HCT116 (cell line): Measurements from ENCODE around the gene STAG1. TPM values are rescaled to one million over a fixed set of nuclear protein-coding genes. Genes with fewer than 3 reads are reported as not detected.

ENCODE experiments used
- ATAC-seq: fragments of 200-7000 bp; cut with Tn5 transposase; 2 replicates; pipeline ENCODE4 v1.9.1; 2020; ENCODE audit warnings: mild to moderate bottlenecking, moderate library complexity
- BruUV-seq: library from RNA; stranded (reverse); fragments of 400-500 nt; replicated peaks from 2 replicates; lab custom pipeline; 2021; lab: Mats Ljungman, UMichigan
- CTCF ChIA-PET: fragments of 300-600 bp; sonication (Branson Sonifier 250); formaldehyde crosslinking; loops from one replicate; lab custom pipeline; 2021; ENCODE audit warnings: antibody characterized with exemption; lab: Charles Lee
- POLR2A ChIA-PET: fragments of 300-600, 350-600 bp; sonication (Branson Sonifier 250); formaldehyde crosslinking; loops from one replicate; lab custom pipeline; 2021; ENCODE audit warnings: antibody characterized with exemption; lab: Charles Lee
- RAD21 ChIA-PET, 2 experiments: fragments of 300-600 bp; sonication (Branson Sonifier 250); formaldehyde crosslinking; loops; one replicate each; lab custom pipeline; 2023; ENCODE audit warnings: low total read pairs in 2 of 2; ENCODE audit not compliant: uncharacterized antibody in 2 of 2, unreplicated experiment in 2 of 2, low non-redundant PET in 1 of 2; lab: Charles Lee
- DNase-seq: peaks from one replicate; pipeline ENCODE4 v3.0.0-alpha.2; 2010; ENCODE audit warnings: low read depth, low spot score
- H2AFZ ChIP-seq: fragments of 200-600 bp; shearing (Covaris generic), sonication (generic); 2 replicates; pipeline ENCODE4 v1.6.1; 2017; ENCODE audit warnings: low read depth, mixed run types, mixed read lengths, antibody characterized with exemption, low read length; ENCODE audit not compliant: poor library complexity, severe bottlenecking
- H3K27ac ChIP-seq: 2 replicates; pipeline ENCODE4 v1.5.1; 2012; ENCODE audit warnings: low read depth, low read length
- H3K27me3 ChIP-seq: fragments of 200-600 bp; sonication (generic); 2 replicates; pipeline ENCODE4 v1.6.1; 2016; ENCODE audit warnings: mixed run types, low read length, mixed read lengths; ENCODE audit not compliant: insufficient read depth
- H3K36me3 ChIP-seq, 2 experiments: fragments of 200-500 bp in 1 of 2; fragments of 200-600 bp in 1 of 2; sonication (Bioruptor generic) in 1 of 2; sonication (generic) in 1 of 2; 2 replicates each; pipeline versions ENCODE4 v1.5.1 to v1.6.1; 2014 to 2016; ENCODE audit warnings: low read length in 2 of 2, inconsistent platforms in 1 of 2, mixed read lengths in 1 of 2, mixed run types in 1 of 2; ENCODE audit not compliant: insufficient read depth in 2 of 2, control insufficient read depth in 1 of 2
- H3K4me1 ChIP-seq, 2 experiments: fragments of 200-600 bp in 1 of 2; sonication (generic) in 1 of 2; 2 replicates each; pipeline versions ENCODE4 v1.5.1 to v1.6.1; 2012 to 2017; ENCODE audit warnings: low read length in 2 of 2, inconsistent platforms in 1 of 2, mild to moderate bottlenecking in 1 of 2, mixed read lengths in 1 of 2, mixed run types in 1 of 2, moderate library complexity in 1 of 2; ENCODE audit not compliant: insufficient read depth in 2 of 2, control insufficient read depth in 1 of 2
- H3K4me2 ChIP-seq: fragments of 200-600 bp; sonication (generic); 2 replicates; pipeline ENCODE4 v1.6.1; 2017; ENCODE audit warnings: mixed run types, low read length, mixed read lengths
- H3K4me3 ChIP-seq, 2 experiments: fragments of 200-600 bp in 1 of 2; sonication (generic) in 1 of 2; replicated peaks in 1 of 2; 2 replicates each; pipeline ENCODE4 v1.5.1; 2011 to 2016; ENCODE audit warnings: low read length in 2 of 2, control low read depth in 1 of 2, low read depth in 1 of 2, mild to moderate bottlenecking in 1 of 2, mixed read lengths in 1 of 2, mixed run types in 1 of 2
- H3K79me2 ChIP-seq: fragments of 200-600 bp; sonication (generic); 2 replicates; pipeline ENCODE4 v1.6.1; 2017; ENCODE audit warnings: mild to moderate bottlenecking, mixed run types, low read length, moderate library complexity, mixed read lengths; ENCODE audit not compliant: insufficient read depth
- H3K9ac ChIP-seq: fragments of 200-600 bp; sonication (generic); 2 replicates; pipeline ENCODE4 v1.6.1; 2016; ENCODE audit warnings: low read length, mixed read lengths
- H3K9me2 ChIP-seq: fragments of 200-600 bp; sonication (generic), shearing (Covaris generic); 2 replicates; pipeline ENCODE4 v1.6.1; 2017; ENCODE audit warnings: mixed run types, mild to moderate bottlenecking, moderate library complexity; ENCODE audit not compliant: insufficient read depth
- H3K9me3 ChIP-seq, 2 experiments: fragments of 200-500 bp in 1 of 2; fragments of 200-600 bp in 1 of 2; sonication (Bioruptor generic) in 1 of 2; sonication (generic) in 1 of 2; 2 replicates each; pipeline ENCODE4 v1.6.1; 2014 to 2017; ENCODE audit warnings: low read length in 2 of 2, mixed read lengths in 2 of 2, inconsistent platforms in 1 of 2, low read depth in 1 of 2, mild to moderate bottlenecking in 1 of 2, mixed run types in 1 of 2, moderate library complexity in 1 of 2; ENCODE audit not compliant: control insufficient read depth in 1 of 2, insufficient read depth in 1 of 2
- H4K20me1 ChIP-seq: fragments of 200-600 bp; sonication (generic), shearing (Covaris generic); 2 replicates; pipeline ENCODE4 v1.6.1; 2017; ENCODE audit warnings: mixed run types, mild to moderate bottlenecking, moderate library complexity; ENCODE audit not compliant: insufficient read depth
- ATF3 ChIP-seq: IDR thresholded peaks from 2 replicates; pipeline ENCODE4 v1.6.1; 2012
- CBX3 ChIP-seq: IDR thresholded peaks from 2 replicates; pipeline ENCODE4 v1.6.1; 2012; ENCODE audit warnings: low read depth
- CEBPB ChIP-seq: IDR thresholded peaks from 2 replicates; pipeline ENCODE4 v1.6.1; 2012; ENCODE audit warnings: low read depth
- EGR1 ChIP-seq: IDR thresholded peaks from 2 replicates; pipeline ENCODE4 v1.6.1; 2012; ENCODE audit warnings: low read depth
- ELF1 ChIP-seq: IDR thresholded peaks from 2 replicates; pipeline ENCODE4 v1.6.1; 2012; ENCODE audit warnings: low read depth, borderline replicate concordance
- EZH2phosphoT487 ChIP-seq: fragments of 200-600 bp; IDR thresholded peaks from 2 replicates; pipeline ENCODE4 v1.6.1; 2018; ENCODE audit warnings: antibody characterized with exemption, borderline replicate concordance
- JUND ChIP-seq: IDR thresholded peaks from 2 replicates; pipeline ENCODE4 v1.6.1; 2012
- MAX ChIP-seq: IDR thresholded peaks from 2 replicates; pipeline ENCODE4 v1.6.1; 2012
- POLR2A ChIP-seq: IDR thresholded peaks from 2 replicates; pipeline ENCODE4 v1.7.0; 2011; ENCODE audit warnings: borderline replicate concordance; ENCODE audit not compliant: insufficient read depth, insufficient read length; ENCODE audit errors: extremely low read depth
- POLR2AphosphoS5 ChIP-seq: IDR thresholded peaks from 2 replicates; pipeline ENCODE4 v1.6.1; 2011; ENCODE audit warnings: mild to moderate bottlenecking, low read depth, low read length, moderate library complexity
- RAD21 ChIP-seq: IDR thresholded peaks from 2 replicates; pipeline ENCODE4 v1.6.1; 2012; ENCODE audit warnings: low read depth, mild to moderate bottlenecking
- REST ChIP-seq: IDR thresholded peaks from 2 replicates; pipeline ENCODE4 v1.6.1; 2012; ENCODE audit warnings: low read depth
- SRF ChIP-seq: IDR thresholded peaks from 2 replicates; pipeline ENCODE4 v1.6.1; 2012; ENCODE audit warnings: low read depth
- YY1 ChIP-seq: IDR thresholded peaks from 2 replicates; pipeline ENCODE4 v1.6.1; 2011; ENCODE audit warnings: low read length, low read depth, moderate library complexity, mild to moderate bottlenecking; ENCODE audit not compliant: insufficient replicate concordance; ENCODE audit errors: extremely low read depth
- ZBTB33 ChIP-seq: IDR thresholded peaks from 2 replicates; pipeline ENCODE4 v1.6.1; 2011; ENCODE audit warnings: mild to moderate bottlenecking, low read length, moderate library complexity; ENCODE audit not compliant: insufficient replicate concordance; ENCODE audit errors: extremely low read depth
- intact Hi-C: fragments of 100-400 bp; cut with micrococcal nuclease; formaldehyde crosslinking; loops from 2 replicates; pipeline ENCODE4 v1.10.0; 2022
- total RNA-seq: library from RNA; stranded (reverse); gene quantifications from one replicate; pipeline ENCODE4 v1.2.1, GENCODE V29; 2021; ENCODE audit not compliant: unreplicated experiment

Gene STAG1
- total RNA-seq, 1 experiment from 2014 or later = 29.4 TPM

- no peak overlapping the region for H3K9ac ChIP-seq
- RAD21 ChIA-PET = interaction anchor here in 1 of 2 experiments (0.7 kb wide), 1 partner anchor 292 kb away, joined by 4 read pairs; no protein-coding TSS in a partner anchor
- H3K9me3 ChIP-seq = no peaks in the 10 kb centered on the region
- no peak for DNase-seq
- TF ChIP-seq ATF3 = no peak
- TF ChIP-seq MAX = no peak
- TF ChIP-seq RAD21 = no peak
- no peak for TF ChIP-seq JUND
- no peak for TF ChIP-seq POLR2AphosphoS5
- TF ChIP-seq YY1 = no peak
- no peak for TF ChIP-seq CEBPB
- TF ChIP-seq REST = no peak
- no peak for TF ChIP-seq SRF
- no peak for TF ChIP-seq CBX3
- no peak for TF ChIP-seq POLR2A
- no peak for TF ChIP-seq EGR1
- TF ChIP-seq EZH2phosphoT487 = no peak
- TF ChIP-seq ELF1 = no peak
- no peak for TF ChIP-seq ZBTB33
- peaks cover under 1% of the 10 kb centered on the region; the same call in 1 of the 2 replicates for H4K20me1 ChIP-seq
- no TSS peak for BruUV-seq
- no peak overlapping the region for H2AFZ ChIP-seq
- H3K4me2 ChIP-seq = no peak overlapping the region
- intact Hi-C loops = no loop called here
- no peaks in the 10 kb centered on the region for H3K79me2 ChIP-seq
- CTCF ChIA-PET = no interaction called here
- no peaks in the 10 kb centered on the region for H3K9me2 ChIP-seq
- H3K36me3 ChIP-seq = no peaks in the 10 kb centered on the region
- no peak overlapping the region for H3K4me3 ChIP-seq
- no peak for ATAC-seq
- POLR2A ChIA-PET = no interaction called here
- peaks cover 4 to 17% of the 10 kb centered on the region in 2 experiments; a peak in 2 of 4 replicates for H3K4me1 ChIP-seq
- no peaks in the 10 kb centered on the region for H3K27me3 ChIP-seq
- H3K27ac ChIP-seq = no peak overlapping the region
Observed at GRCh38 chr3:136346486-136346885, 405.7 kb downstream of the STAG1 start.
